T-cell (primary cell): ENCODE measurements around the gene HBG2. TPM values are rescaled to one million over a fixed set of nuclear protein-coding genes. Genes with fewer than 3 reads are reported as not detected.

Source experiments
- ATAC-seq, 4 experiments: fragments of 200-7000 bp in 3 of 4; fragments of 150-1000 bp in 1 of 4; cut with Tn5 transposase; replicated peaks in 1 of 4; 1 replicate in 3 of 4; 2 replicates in 1 of 4; pipeline ENCODE4 v1.10.0; 2021; ENCODE audit warnings: moderate library complexity in 3 of 4, mild to moderate bottlenecking in 2 of 4, moderate number of reproducible peaks in 1 of 4
- CTCF ChIA-PET, 2 donors: fragments of 300-600 bp; sonication (Branson Sonifier 250); formaldehyde crosslinking; loops; one replicate each; lab custom pipeline; 2022; ENCODE audit warnings: antibody characterized with exemption in 2 of 2; lab: Charles Lee
- POLR2A ChIA-PET, 2 donors: fragments of 300-600 bp; sonication (Branson Sonifier 250); formaldehyde crosslinking; loops; one replicate each; lab custom pipeline; 2022; ENCODE audit warnings: antibody characterized with exemption in 2 of 2; lab: Charles Lee
- DNase-seq, 35 experiments: peaks; one replicate each; pipeline versions ENCODE4 v3.0.0 to v3.0.0-alpha.2; 2013 to 2023
- H3K27ac ChIP-seq: one replicate; pipeline ENCODE4 v1.5.1; 2013; ENCODE audit warnings: low read length
- H3K27me3 ChIP-seq, 2 experiments: replicated peaks in 1 of 2; 1 replicate in 1 of 2; 2 replicates in 1 of 2; pipeline versions ENCODE4 v1.6.1 to v1.7.0; 2013; ENCODE audit warnings: low read length in 1 of 2, mixed read lengths in 1 of 2; ENCODE audit not compliant: control insufficient read depth in 2 of 2, insufficient read depth in 2 of 2; ENCODE audit errors: extremely low read depth in 1 of 2
- H3K36me3 ChIP-seq, 2 donors: 1 replicate in 1 of 2; 2 replicates in 1 of 2; pipeline versions ENCODE4 v1.6.1 to v1.7.0; 2013; ENCODE audit warnings: low read length in 1 of 2; ENCODE audit not compliant: control insufficient read depth in 2 of 2, insufficient read depth in 1 of 2; ENCODE audit errors: extremely low read depth in 1 of 2
- H3K4me1 ChIP-seq, 2 experiments: 1 replicate in 1 of 2; 2 replicates in 1 of 2; pipeline versions ENCODE4 v1.6.1 to v1.7.0; 2013; ENCODE audit warnings: low read length in 2 of 2, mixed read lengths in 1 of 2; ENCODE audit not compliant: insufficient read depth in 2 of 2, control insufficient read depth in 1 of 2; ENCODE audit errors: extremely low read depth in 1 of 2
- H3K4me3 ChIP-seq, 2 donors: 1 replicate in 1 of 2; 2 replicates in 1 of 2; pipeline versions ENCODE4 v1.5.1 to v1.7.0; 2013; ENCODE audit warnings: mild to moderate bottlenecking in 2 of 2, low read length in 1 of 2, moderate library complexity in 1 of 2; ENCODE audit not compliant: control insufficient read depth in 1 of 2; ENCODE audit errors: extremely low read depth in 1 of 2
- H3K9me3 ChIP-seq: 2 replicates; pipeline ENCODE4 v1.7.0; 2013
- H3K27ac Mint-ChIP-seq, 2 donors: one replicate each; pipeline ENCODE4 v1.8.0; 2020 to 2021; ENCODE audit warnings: mild to moderate bottlenecking in 2 of 2, mixed read lengths in 2 of 2
- H3K27me3 Mint-ChIP-seq, 2 donors: one replicate each; pipeline ENCODE4 v1.8.0; 2021 to 2022; ENCODE audit warnings: mixed read lengths in 2 of 2
- H3K36me3 Mint-ChIP-seq: one replicate; pipeline ENCODE4 v1.8.0; 2021; ENCODE audit warnings: mixed read lengths
- H3K4me1 Mint-ChIP-seq, 3 donors: one replicate each; pipeline ENCODE4 v1.8.0; 2020 to 2022; ENCODE audit warnings: mixed read lengths in 3 of 3, mild to moderate bottlenecking in 1 of 3
- H3K4me3 Mint-ChIP-seq, 3 donors: one replicate each; pipeline ENCODE4 v1.8.0; 2020 to 2022; ENCODE audit warnings: mild to moderate bottlenecking in 3 of 3, mixed read lengths in 3 of 3, moderate library complexity in 3 of 3
- H3K9me3 Mint-ChIP-seq, 3 donors: one replicate each; pipeline ENCODE4 v1.8.0; 2020 to 2022; ENCODE audit warnings: mixed read lengths in 3 of 3
- WGBS: methylation state at CpG from one replicate; pipeline ENCODE4 v1.1.5; 2013; ENCODE audit warnings: missing lambda C conversion rate; ENCODE audit not compliant: insufficient coverage; 5-methylcytosine and 5-hydroxymethylcytosine counted together
- total RNA-seq, 35 experiments: library from RNA in 6 of 35; stranded (reverse) in 6 of 35; fragments of 120-200 nt in 1 of 35; gene quantifications; one replicate each; pipeline versions ENCODE4 v1.2.1 to v1.2.4 and lab custom pipeline; 2013 to 2026

The HBG2 gene
- total RNA-seq, 5 donors from 2014 or later (not counting 1 experiment from before 2014, with no cell fraction given), result 5.8 to 13.4 (median 8.2) TPM; not detected in 2

DNA sequence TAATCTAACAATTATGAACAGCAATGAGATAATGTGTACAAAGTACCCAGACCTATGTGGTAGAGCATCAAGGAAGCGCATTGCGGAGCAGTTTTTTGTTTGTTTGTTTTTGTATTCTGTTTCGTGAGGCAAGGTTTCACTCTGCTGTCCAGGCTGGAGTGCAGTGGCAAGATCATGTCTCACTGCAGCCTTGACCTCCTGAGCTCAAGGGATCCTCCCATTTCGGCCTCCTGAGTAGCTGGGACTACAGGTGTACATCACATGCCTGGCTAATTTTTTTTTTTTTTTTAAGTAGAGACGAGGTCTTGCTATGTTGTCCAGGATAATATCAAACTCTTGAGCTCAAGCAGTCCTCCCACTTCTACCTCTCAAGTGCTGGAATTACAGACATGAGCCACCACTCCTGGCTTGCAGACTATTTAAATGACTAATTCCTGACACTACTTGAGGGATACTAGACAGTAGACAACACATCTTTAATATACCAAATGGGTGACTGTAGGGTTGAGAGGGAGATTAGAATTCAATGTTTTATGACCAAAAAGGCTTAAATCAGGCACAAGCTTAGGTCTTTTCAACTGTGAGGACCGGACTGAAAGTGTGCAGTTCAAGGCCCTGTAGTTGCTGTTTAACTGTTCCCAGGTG, 34.4 kb upstream of the HBG2 start:
- Mint-ChIP-seq H3K27me3 (peaks cover 0 to 1% of the 10 kb centered on the region in 2 donors), H3K4me3 (no peak overlapping the region), H3K9me3 (peaks cover 0 to 4% (median 0%) of the 10 kb centered on the region in 3 donors), H3K4me1 (no peaks in the 10 kb centered on the region), H3K36me3 (no peaks in the 10 kb centered on the region), H3K27ac (no peak overlapping the region)
- DNase-seq (no peak), ATAC-seq (no peak)
- Histone ChIP-seq H3K4me1 (no peaks in the 10 kb centered on the region), H3K4me3 (no peak overlapping the region), H3K27me3 (no peaks in the 10 kb centered on the region), H3K9me3 (no peaks in the 10 kb centered on the region), H3K36me3 (no peaks in the 10 kb centered on the region), H3K27ac (no peak overlapping the region)
- CTCF ChIA-PET, result no interaction called here
- WGBS, result 80% methylated on average over 1 of the region's 6 CpGs
- POLR2A ChIA-PET, result no interaction called here

GRCh38 chr11:5288108-5288905, 33.7 kb upstream of the HBG2 start:
- no peak overlapping the region for H3K27ac Mint-ChIP-seq
- H3K27ac ChIP-seq, result no peak overlapping the region
- WGBS, result no CpG with 5 or more reads among the region's 7 CpGs

GRCh38 chr11:5286901-5287300, 32.3 kb upstream of the HBG2 start:
- Mint-ChIP-seq H3K27me3 (peaks cover 1 to 4% of the 10 kb centered on the region in 2 donors), H3K4me3 (no peak overlapping the region)
- POLR2A ChIA-PET, result no interaction called here

More at GRCh38 chr11:5288108-5288905, 33.7 kb upstream of the HBG2 start:
- Histone ChIP-seq H3K9me3 (no peaks in the 10 kb centered on the region), H3K4me1 (no peaks in the 10 kb centered on the region), H3K36me3 (no peaks in the 10 kb centered on the region), H3K27me3 (no peaks in the 10 kb centered on the region), H3K4me3 (no peak overlapping the region)
- Mint-ChIP-seq H3K4me3 (no peak overlapping the region), H3K4me1 (no peaks in the 10 kb centered on the region), H3K36me3 (no peaks in the 10 kb centered on the region), H3K9me3 (peaks cover 0 to 4% (median 0%) of the 10 kb centered on the region in 3 donors), H3K27me3 (peaks cover 0 to 1% of the 10 kb centered on the region in 2 donors)
- DNase-seq (no peak), ATAC-seq (no peak)
- POLR2A ChIA-PET, result no interaction called here
- CTCF ChIA-PET, result no interaction called here

DNA sequence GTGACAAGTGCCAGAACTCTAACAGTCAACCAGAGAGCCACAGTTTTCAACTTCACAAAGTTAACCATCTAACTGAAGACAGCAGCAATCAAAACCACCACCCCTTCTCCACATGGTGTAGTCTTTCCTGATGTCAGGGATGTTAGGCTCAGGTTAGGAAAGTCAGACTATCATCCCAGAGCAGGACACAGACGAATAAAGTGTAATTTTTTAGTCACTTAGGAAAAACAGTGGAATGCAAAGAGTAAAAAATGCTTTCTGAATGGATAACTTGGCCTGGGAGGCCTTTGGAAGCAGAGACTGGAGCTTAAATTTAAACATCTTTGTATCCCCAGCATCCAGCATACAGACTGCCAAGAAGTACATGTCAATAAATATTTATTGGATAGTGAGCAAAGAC, 31.8 kb upstream of the HBG2 start:
- no peaks in the 10 kb centered on the region for H3K36me3 Mint-ChIP-seq
- no peak overlapping the region for H3K4me3 ChIP-seq
- H3K36me3 ChIP-seq, result no peaks in the 10 kb centered on the region
- no peaks in the 10 kb centered on the region for H3K4me1 ChIP-seq
- H3K27ac Mint-ChIP-seq, result no peak overlapping the region
- DNase-seq (no peak), ATAC-seq (no peak)
- no peaks in the 10 kb centered on the region for H3K27me3 ChIP-seq
- H3K9me3 Mint-ChIP-seq, result no peaks in the 10 kb centered on the region
- no peak overlapping the region for H3K4me3 Mint-ChIP-seq
- 25% methylated on average over 1 of the region's 1 CpG for WGBS
- POLR2A ChIA-PET, result no interaction called here
- H3K27ac ChIP-seq, result no peak overlapping the region
- H3K4me1 Mint-ChIP-seq, result no peaks in the 10 kb centered on the region
- CTCF ChIA-PET, result no interaction called here
- H3K27me3 Mint-ChIP-seq, result peaks cover 1 to 4% of the 10 kb centered on the region in 2 donors
- H3K9me3 ChIP-seq, result no peaks in the 10 kb centered on the region

More at GRCh38 chr11:5286901-5287300, 32.3 kb upstream of the HBG2 start:
- Mint-ChIP-seq H3K36me3 (no peaks in the 10 kb centered on the region), H3K4me1 (no peaks in the 10 kb centered on the region), H3K27ac (no peak overlapping the region), H3K9me3 (no peaks in the 10 kb centered on the region)
- H3K27me3 ChIP-seq, result no peaks in the 10 kb centered on the region
- no peak overlapping the region for H3K27ac ChIP-seq
- WGBS, result no CpG with 5 or more reads among the region's 3 CpGs
- no peaks in the 10 kb centered on the region for H3K4me1 ChIP-seq
- H3K9me3 ChIP-seq, result no peaks in the 10 kb centered on the region
- CTCF ChIA-PET, result no interaction called here
- H3K4me3 ChIP-seq, result no peak overlapping the region
- ATAC-seq (no peak), DNase-seq (no peak)
- no peaks in the 10 kb centered on the region for H3K36me3 ChIP-seq

DNA sequence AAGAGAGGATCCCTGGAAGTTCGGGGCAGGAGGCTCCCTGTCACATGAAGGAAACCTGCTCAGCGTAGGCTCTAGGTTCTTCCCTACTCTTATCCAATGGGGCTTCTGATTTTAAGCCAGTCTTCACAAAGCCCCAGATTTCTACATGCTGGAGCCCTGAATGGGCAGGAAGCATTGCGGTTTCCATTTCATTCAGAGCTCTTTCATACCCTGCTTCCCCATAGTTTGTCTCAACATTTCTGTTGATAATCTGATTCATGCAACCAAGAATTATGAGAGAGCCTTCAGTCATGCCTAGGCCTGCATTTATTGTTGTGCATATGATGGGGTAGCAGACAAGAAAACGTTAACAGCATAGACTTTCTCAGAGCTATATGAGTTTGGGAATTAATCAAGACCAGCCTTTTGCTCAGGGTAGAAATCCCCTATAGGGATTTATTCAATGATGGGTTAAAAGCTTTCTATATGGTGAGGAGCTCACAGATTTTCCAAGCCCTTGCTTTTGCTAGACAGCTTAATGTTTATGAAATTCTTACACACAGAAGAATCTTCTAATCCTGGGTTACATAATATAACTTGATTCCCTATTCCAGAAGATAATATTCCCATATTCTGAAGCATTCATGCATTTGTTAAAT, 31.2 kb upstream of the HBG2 start:
- Mint-ChIP-seq H3K27ac (no peak overlapping the region), H3K4me3 (no peak overlapping the region), H3K36me3 (no peaks in the 10 kb centered on the region), H3K4me1 (no peaks in the 10 kb centered on the region), H3K27me3 (peaks cover 1 to 4% of the 10 kb centered on the region in 2 donors), H3K9me3 (no peaks in the 10 kb centered on the region)
- Histone ChIP-seq H3K9me3 (no peaks in the 10 kb centered on the region), H3K36me3 (no peaks in the 10 kb centered on the region), H3K27ac (no peak overlapping the region), H3K27me3 (no peaks in the 10 kb centered on the region), H3K4me3 (no peak overlapping the region), H3K4me1 (no peaks in the 10 kb centered on the region)
- CTCF ChIA-PET, result no interaction called here
- WGBS, result 53% methylated on average over 3 of the region's 4 CpGs
- no peak for ATAC-seq
- POLR2A ChIA-PET, result no interaction called here
- DNase-seq, result no peak

- no peaks in the 10 kb centered on the region for H3K9me3 Mint-ChIP-seq
- Histone ChIP-seq H3K9me3 (no peaks in the 10 kb centered on the region), H3K4me1 (no peaks in the 10 kb centered on the region), H3K4me3 (no peak overlapping the region), H3K27ac (no peak overlapping the region), H3K27me3 (no peaks in the 10 kb centered on the region), H3K36me3 (no peaks in the 10 kb centered on the region)
- DNase-seq (no peak), ATAC-seq (no peak)
- no peak overlapping the region for H3K4me3 Mint-ChIP-seq
- ChIA-PET CTCF (no interaction called here), POLR2A (no interaction called here)
- H3K36me3 Mint-ChIP-seq, result no peaks in the 10 kb centered on the region
- no peaks in the 10 kb centered on the region for H3K4me1 Mint-ChIP-seq
- 92% methylated on average over 2 of the region's 2 CpGs for WGBS
- H3K27me3 Mint-ChIP-seq, result peaks cover 1 to 4% of the 10 kb centered on the region in 2 donors
- no peak overlapping the region for H3K27ac Mint-ChIP-seq
These were observed 30.1 kb upstream of the HBG2 start for GRCh38 chr11:5284637-5285036.
